Measurements from ENCODE around the gene MAP7D3. TPM values are rescaled to one million over a fixed set of nuclear protein-coding genes. Genes with fewer than 3 reads are reported as not detected.
"Not testable (repeated sequence)": the region's sequence is repeated elsewhere in the genome, so short reads cannot be mapped to it uniquely, and the experiment has no call there.

Gene MAP7D3
- total RNA-seq, 1 experiment from 2014 or later = 5.6 TPM

DNA sequence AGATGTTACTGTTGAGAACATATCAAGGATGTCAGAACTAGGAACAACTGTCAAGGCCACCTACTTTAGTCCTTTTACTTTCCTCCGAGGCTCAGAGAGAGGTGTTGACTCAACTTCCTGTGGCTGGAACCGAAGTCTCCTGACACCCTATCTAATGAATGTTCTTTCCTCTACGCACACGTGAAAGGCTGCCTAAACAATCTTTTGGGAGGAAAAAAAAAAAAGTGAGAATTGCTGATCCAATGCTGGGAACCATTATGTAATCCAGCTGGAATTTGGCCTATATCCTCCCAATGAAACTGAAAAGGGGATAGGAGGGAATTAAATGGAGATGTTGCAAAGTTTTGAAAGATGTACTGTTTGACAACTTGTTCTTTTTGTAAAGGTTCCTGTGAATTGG lies 8.3 kb upstream of the MAP7D3 start:
- DNase-seq (ENCODE audit: low read depth) = peak; percentile 1

DNA sequence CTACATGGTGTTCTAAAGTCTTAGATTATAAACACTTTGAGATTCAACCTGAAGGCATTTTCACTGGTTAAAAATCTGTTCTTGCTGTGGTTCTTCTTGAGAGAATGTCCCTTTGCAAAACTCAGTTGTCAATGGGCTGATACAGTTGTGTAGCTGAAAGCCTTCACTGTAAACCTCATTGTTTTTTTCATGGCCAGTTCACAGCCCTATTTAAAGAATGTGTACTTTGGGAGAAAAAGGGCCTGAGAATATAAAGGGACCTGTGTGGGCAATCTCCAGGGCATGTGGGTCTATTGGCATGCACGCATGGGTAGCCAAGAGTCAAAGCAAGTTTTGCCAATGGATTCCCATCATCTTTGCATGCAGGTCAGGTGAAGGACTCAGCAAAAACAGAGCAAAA lies 7.8 kb upstream of the MAP7D3 start:
- DNase-seq (ENCODE audit: low read depth) = no peak
- in situ Hi-C loops (cut with HindIII; ENCODE audit: low pct_unique_long_range_greater_than_20kb, low sequenced_read_pairs) = no loop called here

More for the DNA sequence above, 8.3 kb upstream of the MAP7D3 start:
- in situ Hi-C loops (cut with HindIII; ENCODE audit: low pct_unique_long_range_greater_than_20kb, low sequenced_read_pairs) = no loop called here

DNA sequence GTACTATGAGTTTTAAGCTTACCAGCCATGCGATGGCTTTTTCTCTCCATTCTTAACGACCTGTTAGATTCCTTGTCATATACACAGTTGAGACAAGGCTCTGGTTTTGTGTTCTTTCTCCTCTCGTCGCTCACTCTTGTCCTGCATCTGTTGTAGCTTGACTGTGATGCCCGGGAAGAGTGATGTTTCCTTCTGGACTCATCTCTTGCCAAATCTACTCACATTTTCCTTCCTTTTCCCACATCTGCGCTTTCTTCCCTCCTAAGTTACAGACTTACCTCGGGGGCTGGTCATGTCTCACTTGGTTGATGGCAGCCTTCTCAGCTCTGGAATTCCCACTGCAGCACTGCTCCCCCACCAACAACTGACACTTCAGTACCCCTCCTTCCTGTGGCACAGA lies 4.8 kb upstream of the MAP7D3 start:
- no peak for DNase-seq (ENCODE audit: low read depth)
- in situ Hi-C loops (cut with HindIII; ENCODE audit: low pct_unique_long_range_greater_than_20kb, low sequenced_read_pairs) = no loop called here

DNA sequence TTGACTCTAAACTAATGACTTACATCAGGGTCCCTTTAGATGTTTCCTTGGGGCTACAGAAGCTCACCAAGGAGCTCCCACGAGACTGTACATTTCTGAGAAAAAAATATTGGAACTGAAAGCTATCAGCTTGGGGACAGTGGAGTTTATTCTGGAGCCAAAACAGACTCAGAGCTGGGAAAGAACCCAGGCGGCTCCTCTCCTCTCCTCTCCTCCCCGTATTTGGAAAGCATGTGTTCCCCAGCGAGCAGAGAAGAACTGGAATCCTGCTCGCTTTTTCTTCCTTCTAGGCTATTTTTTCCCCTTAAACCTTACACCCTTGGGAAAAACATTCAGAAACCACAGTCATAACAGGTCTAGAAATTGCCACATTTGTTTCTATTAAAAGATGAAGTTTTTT lies 4.3 kb upstream of the MAP7D3 start:
- in situ Hi-C loops (cut with HindIII; ENCODE audit: low pct_unique_long_range_greater_than_20kb, low sequenced_read_pairs) = no loop called here
- no peak for DNase-seq (ENCODE audit: low read depth)

DNA sequence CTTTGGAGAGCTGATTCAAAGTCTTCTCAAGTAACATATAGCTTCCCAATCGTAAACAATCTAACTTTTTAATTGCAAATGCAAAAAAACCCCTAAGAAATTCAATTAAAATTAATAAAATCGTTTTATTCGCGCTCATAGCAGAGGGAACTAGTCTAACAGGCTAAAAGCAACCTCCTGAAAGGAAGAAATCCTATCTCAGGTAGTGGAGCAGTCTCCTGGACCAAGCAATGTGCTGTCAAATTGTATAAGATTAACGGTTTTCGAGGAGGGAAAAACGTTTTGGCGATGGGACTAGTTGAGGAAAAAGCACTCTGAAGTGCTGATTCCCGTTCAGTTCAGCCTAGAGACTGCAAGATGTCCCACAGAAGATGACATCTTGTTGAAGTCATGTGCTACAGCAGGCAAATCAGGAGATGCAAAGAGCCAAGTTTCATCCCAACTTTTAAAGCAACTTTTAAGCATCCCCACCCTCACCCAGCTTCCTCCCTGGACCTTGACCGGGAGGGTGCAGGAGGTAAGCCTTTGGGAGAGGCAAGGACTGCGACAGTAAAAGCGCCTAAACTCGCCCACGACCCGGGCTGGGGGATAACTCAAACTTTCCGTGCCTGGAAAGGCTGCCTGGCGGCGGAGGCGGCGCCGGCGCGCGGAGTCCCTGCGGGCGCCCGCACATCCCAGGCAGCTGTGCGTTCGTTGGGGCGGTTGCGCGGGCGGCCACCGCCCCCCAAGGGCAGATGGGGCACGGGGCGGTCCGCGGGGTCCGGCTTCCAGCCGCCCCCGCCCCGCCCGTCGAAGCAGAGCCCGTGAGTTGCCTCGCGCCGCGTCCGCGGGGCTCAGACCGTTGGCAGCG lies 784 bp downstream of the MAP7D3 start:
- peak; percentile 31 for DNase-seq (ENCODE audit: low read depth)
- in situ Hi-C loops (cut with HindIII; ENCODE audit: low pct_unique_long_range_greater_than_20kb, low sequenced_read_pairs) = no loop called here

DNA sequence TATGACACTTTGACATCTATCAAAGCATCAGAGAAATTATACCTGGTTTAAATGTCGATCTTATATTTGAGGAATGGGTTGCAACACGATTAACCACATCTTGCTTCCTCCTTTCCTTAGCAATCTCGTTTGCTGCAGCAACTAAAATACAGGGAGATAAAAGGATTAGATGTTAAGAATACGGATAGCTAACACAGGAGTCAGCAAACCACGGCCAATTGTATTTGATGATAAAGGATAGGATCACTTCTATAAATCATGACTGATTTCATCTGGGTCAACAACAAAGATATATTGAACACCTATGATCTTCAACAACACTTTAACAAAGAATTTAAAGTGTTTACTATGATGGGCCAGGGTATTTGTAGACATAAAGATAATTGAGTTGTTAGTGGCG lies 5.0 kb downstream of the MAP7D3 start:
- DNase-seq (ENCODE audit: low read depth) = no peak
- in situ Hi-C loops (cut with HindIII; ENCODE audit: low pct_unique_long_range_greater_than_20kb, low sequenced_read_pairs) = no loop called here

DNA sequence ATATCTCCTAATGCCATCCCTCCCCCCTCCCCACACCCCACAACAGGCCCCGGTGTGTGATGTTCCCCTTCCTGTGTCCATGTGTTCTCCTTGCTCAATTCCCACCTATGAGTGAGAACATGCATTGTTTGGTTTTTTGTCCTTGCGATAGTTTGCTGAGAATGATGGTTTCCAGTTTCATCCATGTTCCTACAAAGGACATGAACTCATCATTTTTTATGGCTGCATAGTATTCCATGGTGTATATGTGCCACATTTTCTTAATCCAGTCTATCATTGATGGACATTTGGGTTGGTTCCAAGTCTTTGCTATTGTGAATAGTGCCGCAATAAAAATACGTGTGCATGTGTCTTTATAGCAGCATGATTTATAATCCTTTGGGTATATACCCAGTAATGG lies 13.4 kb downstream of the MAP7D3 start:
- DNase-seq (ENCODE audit: low read depth); in situ Hi-C loops (cut with HindIII; ENCODE audit: low pct_unique_long_range_greater_than_20kb, low sequenced_read_pairs): not testable (repeated sequence)

DNA sequence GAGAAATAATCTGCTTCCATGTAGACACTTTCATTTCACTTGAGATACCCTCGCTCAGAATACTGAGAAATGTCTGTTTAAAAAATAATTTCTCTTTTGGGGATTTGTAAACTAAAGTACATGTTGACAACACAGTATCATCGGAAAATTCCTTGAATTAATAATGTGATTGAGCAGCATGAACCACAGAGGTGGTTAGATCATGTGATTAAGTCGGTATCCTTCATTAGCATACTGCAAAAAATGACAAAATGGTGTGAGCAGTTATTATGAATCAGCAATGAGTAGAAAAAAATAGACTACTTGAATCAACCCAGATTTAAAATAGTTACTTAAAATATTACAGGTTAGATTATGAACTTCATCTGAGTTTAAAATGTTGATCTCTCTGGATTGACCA lies 14.1 kb downstream of the MAP7D3 start:
- no peak for DNase-seq (ENCODE audit: low read depth)
- in situ Hi-C loops (cut with HindIII; ENCODE audit: low pct_unique_long_range_greater_than_20kb, low sequenced_read_pairs) = no loop called here

DNA sequence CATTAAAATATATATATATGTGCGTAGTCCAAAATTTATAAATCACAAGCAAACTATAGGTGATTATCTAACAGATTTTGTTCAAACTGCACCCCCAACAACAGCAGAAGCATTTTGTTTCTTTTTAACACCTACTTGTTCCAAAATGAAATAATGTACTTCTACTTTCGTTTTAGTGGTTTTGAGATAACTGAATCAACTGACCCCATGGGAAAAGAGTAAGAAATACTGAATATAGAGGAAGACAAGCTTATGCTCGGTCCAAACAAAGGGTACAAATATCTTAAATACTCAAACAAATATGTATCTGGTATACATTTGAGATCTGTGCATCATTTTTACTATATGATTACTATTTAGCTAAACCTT lies 22.4 kb downstream of the MAP7D3 start:
- DNase-seq (ENCODE audit: low read depth) = no peak
- in situ Hi-C loops (cut with HindIII; ENCODE audit: low pct_unique_long_range_greater_than_20kb, low sequenced_read_pairs) = no loop called here

DNA sequence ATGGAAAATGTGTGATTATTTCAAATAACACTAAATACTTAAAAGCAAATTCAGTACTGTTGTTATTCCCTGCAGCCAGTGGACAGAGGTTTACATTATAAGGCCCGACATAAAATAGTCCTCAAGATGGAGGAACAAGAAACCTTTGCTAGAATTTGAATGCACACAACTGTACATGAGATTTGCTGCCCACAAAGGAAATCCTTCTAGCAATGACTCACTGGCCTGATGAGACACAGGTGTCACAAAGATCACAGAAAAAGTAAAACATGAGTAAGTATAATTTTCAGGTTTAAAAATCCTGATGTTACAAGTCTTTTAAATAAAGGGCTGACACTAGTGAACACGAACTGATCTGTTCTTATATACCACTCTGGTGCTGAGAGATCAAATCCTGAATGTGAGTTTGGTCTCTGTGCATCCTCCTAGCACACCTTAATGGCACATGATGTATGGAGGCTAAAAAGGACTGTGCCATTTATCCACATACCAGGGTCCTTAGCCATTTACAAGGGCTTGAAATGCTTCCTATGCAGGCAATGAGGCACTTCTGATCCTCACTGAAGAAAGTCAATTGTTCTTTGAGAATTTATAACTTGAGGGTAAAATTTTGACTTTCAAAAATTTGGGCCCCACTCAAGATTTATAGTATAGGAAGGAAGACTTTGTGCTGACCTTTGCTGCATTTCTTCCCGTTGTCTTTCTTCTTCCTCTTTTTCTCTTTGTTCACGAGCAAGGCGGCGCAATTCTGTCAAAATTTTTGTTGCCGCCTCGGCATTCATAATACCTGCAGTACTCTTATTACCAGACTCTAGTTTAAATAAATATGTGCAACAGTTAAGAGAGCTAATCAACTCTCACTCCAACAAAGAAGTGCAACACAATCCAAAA lies 23.0 kb downstream of the MAP7D3 start:
- DNase-seq (ENCODE audit: low read depth) = no peak
- in situ Hi-C loops (cut with HindIII; ENCODE audit: low pct_unique_long_range_greater_than_20kb, low sequenced_read_pairs) = no loop called here

DNA sequence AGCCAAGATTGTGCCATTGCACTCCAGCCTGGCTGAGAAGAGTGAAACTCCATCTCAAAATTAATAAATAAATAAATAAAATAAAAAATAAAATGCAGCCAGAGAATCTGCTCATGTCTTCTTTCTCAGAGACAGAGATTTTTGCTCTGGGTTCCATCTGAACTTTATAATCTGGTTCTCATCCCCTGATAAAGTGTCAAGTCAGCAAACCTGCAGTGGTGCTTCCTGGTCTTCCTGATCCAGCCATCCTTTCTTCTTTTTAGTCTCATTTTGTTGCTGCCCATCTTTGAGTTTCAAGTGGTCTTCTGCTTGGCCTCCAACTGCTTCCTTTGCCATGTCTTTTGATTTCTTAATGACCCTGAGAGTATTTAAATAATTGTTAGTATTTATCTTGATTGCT lies 24.1 kb downstream of the MAP7D3 start:
- in situ Hi-C loops (cut with HindIII; ENCODE audit: low pct_unique_long_range_greater_than_20kb, low sequenced_read_pairs) = no loop called here

DNA sequence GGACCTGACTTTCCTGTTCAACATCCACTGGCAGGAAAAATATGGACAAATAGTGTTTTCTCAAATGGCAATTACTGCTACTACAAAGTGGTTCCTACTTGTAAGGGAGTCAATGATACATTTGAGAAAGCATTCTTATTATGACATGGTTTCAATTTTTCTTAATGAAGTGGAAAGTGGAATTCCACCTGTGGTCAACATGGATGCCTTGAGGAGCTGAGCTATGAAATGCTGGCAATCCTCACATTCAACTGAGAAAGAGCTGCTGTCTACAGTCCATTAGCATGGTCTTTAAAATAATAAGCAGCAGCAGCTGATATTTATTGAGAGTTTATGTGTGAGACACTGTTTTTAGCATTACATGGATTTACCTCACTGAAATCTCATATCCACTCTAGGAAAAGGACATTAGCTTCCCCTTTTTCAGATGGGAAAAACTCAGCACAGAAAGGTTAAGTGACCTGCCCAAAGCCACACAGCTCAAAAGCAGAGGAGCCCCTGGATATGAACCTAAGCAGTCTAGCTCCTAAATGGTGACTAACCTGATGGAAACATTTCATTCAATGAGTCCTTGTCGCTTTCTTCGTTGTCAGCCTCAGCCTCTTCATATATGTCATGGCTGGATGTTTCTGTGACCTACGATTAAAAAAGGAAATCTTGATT lies 29.2 kb downstream of the MAP7D3 start:
- in situ Hi-C loops (cut with HindIII; ENCODE audit: low pct_unique_long_range_greater_than_20kb, low sequenced_read_pairs) = no loop called here
- no peak for DNase-seq (ENCODE audit: low read depth)

More for the DNA sequence above, 24.1 kb downstream of the MAP7D3 start:
- no peak for DNase-seq (ENCODE audit: low read depth)

DNA sequence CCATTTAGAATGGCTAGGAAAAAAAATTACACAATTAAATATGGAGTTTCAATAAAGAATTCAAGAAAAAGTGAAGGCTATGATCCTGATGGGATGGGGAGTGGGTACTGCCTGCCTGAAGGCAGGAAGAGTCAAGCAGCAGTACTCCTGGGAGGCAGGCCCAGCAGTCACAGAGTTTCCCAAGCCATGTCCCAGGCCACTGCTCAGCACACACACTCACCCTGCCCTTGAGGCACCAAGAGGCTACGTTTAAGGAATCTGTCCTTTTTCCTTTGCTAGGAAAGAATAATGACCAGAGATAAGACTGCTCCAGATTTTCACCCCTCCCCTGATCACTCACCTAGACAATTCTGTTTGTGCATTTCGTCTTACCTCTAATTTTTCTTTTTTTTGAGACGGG lies 30.2 kb downstream of the MAP7D3 start:
- in situ Hi-C loops (cut with HindIII; ENCODE audit: low pct_unique_long_range_greater_than_20kb, low sequenced_read_pairs) = no loop called here
- DNase-seq (ENCODE audit: low read depth) = no peak

DNA sequence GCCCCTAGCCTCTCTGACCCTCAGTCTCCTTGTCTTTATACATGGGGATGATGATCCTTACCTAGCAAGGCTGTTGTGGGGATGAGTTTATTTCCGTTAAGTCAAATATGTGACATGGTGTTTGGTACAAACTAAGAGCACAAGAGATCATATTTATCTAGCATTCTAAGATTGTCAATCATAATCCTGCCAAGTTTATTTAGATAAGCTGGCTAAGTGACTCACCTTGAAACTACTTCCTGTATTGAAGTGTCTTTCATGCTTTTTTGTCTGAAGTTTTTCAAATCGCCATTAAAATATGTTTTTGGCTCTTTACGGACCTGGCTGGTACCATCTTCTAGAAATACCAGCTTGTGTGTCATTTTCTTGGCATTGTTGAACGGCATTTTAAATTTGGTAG lies 30.7 kb downstream of the MAP7D3 start:
- in situ Hi-C loops (cut with HindIII; ENCODE audit: low pct_unique_long_range_greater_than_20kb, low sequenced_read_pairs) = no loop called here
- DNase-seq (ENCODE audit: low read depth) = no peak

DNA sequence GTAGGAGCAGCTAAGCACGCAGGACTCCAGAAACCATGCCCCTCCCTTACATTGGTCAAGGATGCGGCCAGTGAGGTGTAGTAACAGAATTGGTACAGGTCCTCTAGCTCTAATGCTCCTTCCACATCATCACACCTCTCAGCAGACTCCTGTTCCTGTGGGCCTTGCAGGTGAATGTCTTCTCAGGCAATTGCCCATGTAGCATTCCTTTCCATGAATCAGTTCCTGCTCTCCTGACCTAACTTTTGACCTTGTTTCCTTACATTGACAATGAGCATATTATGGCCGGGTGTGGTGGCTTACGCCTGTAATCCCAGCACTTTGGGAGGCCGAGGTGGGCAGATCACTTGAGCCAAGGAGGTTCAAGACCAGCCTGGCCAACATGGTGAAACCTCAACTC lies 31.3 kb downstream of the MAP7D3 start:
- in situ Hi-C loops (cut with HindIII; ENCODE audit: low pct_unique_long_range_greater_than_20kb, low sequenced_read_pairs) = no loop called here
- DNase-seq (ENCODE audit: low read depth) = no peak

DNA sequence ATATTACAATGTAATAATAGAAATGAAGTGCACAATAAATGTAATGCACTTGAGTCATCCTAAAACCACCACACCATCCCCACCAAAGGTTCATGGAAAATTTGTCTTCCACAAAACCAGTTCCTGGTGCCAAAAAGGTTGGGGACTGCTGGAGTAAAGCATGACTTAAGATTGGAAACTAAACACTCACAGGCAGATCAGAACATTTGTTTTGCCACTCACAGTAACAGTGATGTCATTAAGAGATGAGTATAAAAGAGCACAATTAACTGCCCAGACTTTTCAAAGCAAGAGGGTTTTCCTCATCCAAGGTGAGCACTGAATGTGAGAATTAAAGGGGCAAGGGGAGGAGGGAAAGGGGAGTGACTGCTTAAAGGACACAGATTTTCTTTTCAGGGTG lies 35.6 kb downstream of the MAP7D3 start:
- in situ Hi-C loops (cut with HindIII; ENCODE audit: low pct_unique_long_range_greater_than_20kb, low sequenced_read_pairs) = no loop called here
- DNase-seq (ENCODE audit: low read depth) = no peak

DNA sequence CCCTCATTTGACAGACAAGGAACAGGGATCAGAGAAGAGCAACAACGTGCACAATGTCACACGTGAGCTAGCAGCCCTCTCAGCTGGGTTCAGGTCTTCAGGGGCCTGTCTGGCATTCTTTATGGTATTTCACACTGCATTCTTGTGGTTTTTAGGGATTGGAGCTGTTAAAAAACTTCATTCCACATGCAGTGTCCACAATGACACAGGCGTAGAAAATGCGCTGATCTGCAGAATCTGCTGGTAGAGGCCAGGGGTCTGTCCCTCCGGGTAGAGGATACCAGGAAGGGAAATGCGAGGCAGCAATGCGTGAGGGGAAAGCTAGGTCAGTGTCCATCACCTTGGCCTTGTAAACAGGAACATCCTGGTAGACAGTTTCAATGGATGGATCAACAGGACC lies 36.6 kb downstream of the MAP7D3 start:
- peak; percentile 89 for DNase-seq (ENCODE audit: low read depth)

DNA sequence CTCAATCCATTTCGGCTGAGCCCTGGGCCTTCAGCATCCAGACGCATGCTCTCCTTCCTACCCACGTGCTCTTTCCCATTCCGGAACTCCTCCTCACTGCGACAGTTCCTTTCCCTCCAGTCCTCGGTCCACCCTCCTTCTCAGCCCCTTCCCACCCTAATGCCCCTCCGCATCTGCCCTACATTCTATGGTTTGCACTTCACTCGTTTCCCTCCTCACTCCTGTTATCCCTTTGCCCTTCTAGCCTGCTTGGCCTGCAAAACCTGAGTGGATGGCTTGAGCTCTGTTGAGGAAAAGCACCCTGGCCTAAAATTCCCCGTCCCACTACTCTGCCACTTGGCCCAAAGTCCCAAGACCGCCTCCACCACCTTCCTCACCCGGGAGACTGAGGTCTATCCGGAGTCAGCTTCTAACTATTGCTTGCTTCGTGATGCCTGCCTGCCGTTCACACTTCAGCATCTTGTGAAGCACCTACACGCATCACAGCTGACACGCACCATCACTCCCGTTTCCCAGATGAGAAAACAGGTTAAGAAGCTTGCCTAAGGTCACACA lies 38.6 kb downstream of the MAP7D3 start:
- in situ Hi-C loops (cut with HindIII; ENCODE audit: low pct_unique_long_range_greater_than_20kb, low sequenced_read_pairs) = no loop called here

More for the DNA sequence above, 36.6 kb downstream of the MAP7D3 start:
- in situ Hi-C loops (cut with HindIII; ENCODE audit: low pct_unique_long_range_greater_than_20kb, low sequenced_read_pairs) = no loop called here

More for the DNA sequence above, 38.6 kb downstream of the MAP7D3 start:
- DNase-seq (ENCODE audit: low read depth) = no peak
